Thymus (tissue), 11 donors: Measurements from ENCODE around the gene NARF. TPM values are rescaled to one million over a fixed set of nuclear protein-coding genes. Genes with fewer than 3 reads are reported as not detected.
"Not testable (repeated sequence)": the region's sequence is repeated elsewhere in the genome, so short reads cannot be mapped to it uniquely, and the experiment has no call there.

Source experiments
- DNase-seq, 9 donors: peaks; one replicate each; pipeline ENCODE4 v3.0.0-alpha.2; 2013; ENCODE audit warnings: low spot score in 9 of 9, low read depth in 6 of 9, missing footprints in 1 of 9
- H3K27ac ChIP-seq, 2 donors: one replicate each; pipeline ENCODE4 v1.5.1; 2013; ENCODE audit warnings: control low read depth in 1 of 2, low read depth in 1 of 2, low read length in 1 of 2, mild to moderate bottlenecking in 1 of 2, moderate library complexity in 1 of 2
- H3K27me3 ChIP-seq, 2 donors: one replicate each; pipeline ENCODE4 v1.5.1; 2013; ENCODE audit warnings: low read length in 1 of 2; ENCODE audit not compliant: control insufficient read depth in 2 of 2, insufficient read depth in 1 of 2
- H3K36me3 ChIP-seq, 2 donors: one replicate each; pipeline ENCODE4 v1.5.1; 2013; ENCODE audit warnings: low read length in 1 of 2, mild to moderate bottlenecking in 1 of 2, moderate library complexity in 1 of 2; ENCODE audit not compliant: control insufficient read depth in 2 of 2, insufficient read depth in 2 of 2
- H3K4me1 ChIP-seq, 2 donors: one replicate each; pipeline ENCODE4 v1.5.1; 2013; ENCODE audit warnings: low read length in 2 of 2; ENCODE audit not compliant: control insufficient read depth in 2 of 2, insufficient read depth in 2 of 2
- H3K4me3 ChIP-seq, 2 donors: one replicate each; pipeline ENCODE4 v1.5.1; 2013; ENCODE audit warnings: low read length in 2 of 2, control low read depth in 1 of 2, mild to moderate bottlenecking in 1 of 2
- H3K9me3 ChIP-seq, 2 donors: one replicate each; pipeline ENCODE4 v1.5.1; 2013; ENCODE audit warnings: low read length in 1 of 2, mild to moderate bottlenecking in 1 of 2; ENCODE audit not compliant: control insufficient read depth in 2 of 2, insufficient read depth in 1 of 2
- WGBS: extraction: QIAGEN DNeasy Blood & Tissue Kit; methylation state at CpG from one replicate; pipeline ENCODE4 v1.1.7; 2013; 5-methylcytosine and 5-hydroxymethylcytosine counted together
- polyA plus RNA-seq: library from polyadenylated mRNA; stranded (reverse); fragments of 200-250 nt; gene quantifications from one replicate; pipeline ENCODE4 v1.2.3, GENCODE V29; 2013
- total RNA-seq: library from RNA; stranded (reverse); fragments of 120-200 nt; gene quantifications from one replicate; pipeline ENCODE4 v1.2.4, GENCODE V29; 2013
- donor health status: healthy.

The NARF gene
- total and polyA plus RNA-seq, 2 donors: 60.0 to 137 TPM

- peak in 3 of 9 donors; percentile 11 to 47 (median 34) for DNase-seq
- 20% methylated on average over 18 of the region's 18 CpGs for WGBS
- Histone ChIP-seq H3K27me3 (no peaks in the 10 kb centered on the region), H3K4me1 (peaks cover 10 to 23% of the 10 kb centered on the region in 2 donors), H3K27ac (peak overlapping the region; percentile 95 to 98), H3K36me3 (peaks cover 26 to 29% of the 10 kb centered on the region in 2 donors), H3K9me3 (peaks cover 0 to 13% of the 10 kb centered on the region in 2 donors), H3K4me3 (peak overlapping the region; percentile 86 to 88)
Measured at GRCh38 chr17:82449883-82450356, 8.6 kb upstream of the NARF start.

DNA sequence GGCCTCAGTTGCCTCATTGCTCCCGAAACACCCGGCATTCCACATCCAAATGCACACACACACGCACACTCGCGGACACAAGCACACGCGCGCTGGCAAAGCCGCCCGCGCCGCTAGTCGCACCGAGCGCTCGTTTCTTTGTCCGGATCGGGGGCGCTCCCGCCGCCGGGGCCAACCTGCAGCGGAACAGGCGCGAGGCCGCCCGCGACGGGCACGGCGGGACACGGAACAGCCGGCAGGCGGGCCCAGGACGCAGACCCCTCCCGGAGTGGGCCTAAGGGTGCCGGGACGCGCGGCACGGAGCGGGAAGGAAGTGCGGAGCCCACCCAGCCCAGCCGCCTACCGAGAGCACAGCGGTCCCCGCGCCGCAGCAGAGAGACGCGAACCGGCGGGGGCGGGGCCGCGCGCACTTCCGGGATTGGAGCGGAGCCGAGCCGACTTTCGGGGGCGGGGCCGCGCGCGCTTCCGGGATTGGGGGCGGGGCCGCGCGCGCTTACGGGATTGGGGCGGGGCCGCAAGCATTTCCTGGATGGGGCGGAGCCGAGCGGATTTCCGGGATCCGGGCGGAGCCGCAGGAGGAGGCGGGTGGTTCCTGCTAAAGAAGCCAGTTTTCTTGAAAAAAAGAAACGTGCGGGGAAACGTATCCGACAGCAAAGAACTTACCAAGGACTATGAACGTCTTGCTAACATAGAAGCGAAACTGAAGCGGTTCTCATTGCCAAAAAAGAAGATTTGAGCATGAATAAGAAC lies 8.0 kb upstream of the NARF start, which contains the start of gene CYBC1:
Gene CYBC1, minus strand, starts transcription at position 396 of the 750 bp plus-strand sequence. CDS start 1,498 bp downstream, outside the sequence.
- peak within 1 kb of the TSS; percentile 86 to 88 for H3K4me3 ChIP-seq
- peak within 1 kb of the TSS; percentile 95 to 98 for H3K27ac ChIP-seq
- H3K36me3 ChIP-seq: peaks cover 20 to 23% of the 10 kb centered on the region in 2 donors
- H3K9me3 ChIP-seq: peaks cover 0 to 15% of the 10 kb centered on the region in 2 donors
- WGBS: under 1% methylated on average over 91 of the region's 91 CpGs
- peak; percentile 73 to 96 (median 91) for DNase-seq
- no peaks in the 10 kb centered on the region for H3K27me3 ChIP-seq
- peaks cover 10 to 23% of the 10 kb centered on the region in 2 donors for H3K4me1 ChIP-seq

GRCh38 chr17:82452162-82452561 lies 6.4 kb upstream of the NARF start:
- no peak for DNase-seq
- H3K4me1 ChIP-seq: peaks cover 13 to 26% of the 10 kb centered on the region in 2 donors
- 98% methylated on average over 3 of the region's 3 CpGs for whole genome bisulfite sequencing
- no peak overlapping the region for H3K27ac ChIP-seq
- no peaks in the 10 kb centered on the region for H3K27me3 ChIP-seq
- H3K4me3 ChIP-seq: no peak overlapping the region
- H3K36me3 ChIP-seq: peaks cover 6 to 9% of the 10 kb centered on the region in 2 donors
- H3K9me3 ChIP-seq: peaks cover 0 to 15% of the 10 kb centered on the region in 2 donors

GRCh38 chr17:82453151-82453550 lies 5.4 kb upstream of the NARF start:
- WGBS: 91% methylated on average over 7 of the region's 7 CpGs
- peaks cover 18 to 31% of the 10 kb centered on the region in 2 donors for H3K4me1 ChIP-seq

GRCh38 chr17:82453706-82454105 lies 4.8 kb upstream of the NARF start:
- not testable (repeated sequence) for H3K36me3 ChIP-seq, H3K4me3 ChIP-seq, DNase-seq, H3K27ac ChIP-seq, H3K27me3 ChIP-seq
- WGBS: 98% methylated on average over 21 of the region's 21 CpGs
- Histone ChIP-seq H3K9me3 (peaks cover 0 to 15% of the 10 kb centered on the region in 2 donors), H3K4me1 (peaks cover 18 to 30% of the 10 kb centered on the region in 2 donors)

More at GRCh38 chr17:82453151-82453550, 5.4 kb upstream of the NARF start:
- H3K36me3 ChIP-seq, H3K4me3 ChIP-seq, H3K27me3 ChIP-seq, DNase-seq, H3K27ac ChIP-seq: not testable (repeated sequence)
- H3K9me3 ChIP-seq: peaks cover 0 to 15% of the 10 kb centered on the region in 2 donors

DNA sequence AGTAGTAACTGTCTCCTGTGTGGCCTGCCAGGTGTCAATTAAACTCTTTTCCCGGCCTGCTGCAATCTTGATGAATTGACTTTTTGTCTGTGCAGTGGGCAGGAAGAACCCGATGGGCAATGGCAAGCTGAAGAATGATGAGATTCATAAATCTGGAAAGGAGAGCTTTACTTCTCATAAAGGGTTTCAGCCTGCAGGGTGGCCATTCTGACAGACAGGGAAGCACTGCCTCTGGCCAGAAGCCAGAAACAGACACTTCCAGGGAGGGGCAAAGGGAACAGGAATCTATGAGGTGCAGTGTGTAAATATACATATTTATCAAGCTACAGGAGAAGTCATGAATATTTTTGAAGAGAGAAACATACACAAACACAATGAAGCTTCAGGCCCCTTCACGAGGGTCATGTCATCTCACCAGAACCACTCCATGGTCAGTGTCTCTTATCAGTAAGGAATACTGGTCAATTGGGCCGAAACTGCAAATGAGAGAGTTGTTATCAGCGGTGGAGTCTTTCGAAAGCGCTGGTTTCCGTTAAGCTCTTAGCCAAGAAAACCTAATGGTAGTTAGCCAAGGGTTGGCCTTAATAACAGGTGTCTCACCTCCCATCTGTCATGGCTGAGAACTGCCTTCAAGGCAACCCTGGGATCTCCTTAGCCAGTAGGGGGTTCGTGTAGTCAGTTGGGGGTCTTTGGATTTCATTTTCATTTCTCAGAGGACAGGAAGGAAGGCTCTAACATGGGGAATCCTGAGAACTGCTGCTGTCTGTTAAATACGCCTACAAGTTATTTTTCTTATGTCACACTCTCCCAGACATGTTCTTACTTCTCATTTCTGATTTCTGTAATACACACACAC lies 1.2 kb upstream of the NARF start:
- peaks cover 14 to 20% of the 10 kb centered on the region in 2 donors for H3K4me1 ChIP-seq

GRCh38 chr17:82457929-82458178 lies 687 bp upstream of the NARF start:
- H3K27ac ChIP-seq: peak overlapping the region; percentile 100
- H3K36me3 ChIP-seq: peaks cover 28 to 30% of the 10 kb centered on the region in 2 donors
- peaks cover 0 to 15% of the 10 kb centered on the region in 2 donors for H3K9me3 ChIP-seq
- peaks cover 14 to 20% of the 10 kb centered on the region in 2 donors for H3K4me1 ChIP-seq
- H3K4me3 ChIP-seq: peak overlapping the region; percentile 74 to 81
- under 1% methylated on average over 8 of the region's 8 CpGs for WGBS
- peak in 2 of 9 donors; percentile 79 to 88 for DNase-seq
- H3K27me3 ChIP-seq: no peaks in the 10 kb centered on the region

More for the DNA sequence above, 1.2 kb upstream of the NARF start:
- Histone ChIP-seq H3K27ac (peak overlapping the region; percentile 100), H3K9me3 (peaks cover 0 to 15% of the 10 kb centered on the region in 2 donors), H3K36me3 (peaks cover 23 to 25% of the 10 kb centered on the region in 2 donors), H3K27me3 (no peaks in the 10 kb centered on the region), H3K4me3 (peak overlapping the region; percentile 74 to 81)
- no peak for DNase-seq
- 71% methylated on average over 10 of the region's 10 CpGs for WGBS

DNA sequence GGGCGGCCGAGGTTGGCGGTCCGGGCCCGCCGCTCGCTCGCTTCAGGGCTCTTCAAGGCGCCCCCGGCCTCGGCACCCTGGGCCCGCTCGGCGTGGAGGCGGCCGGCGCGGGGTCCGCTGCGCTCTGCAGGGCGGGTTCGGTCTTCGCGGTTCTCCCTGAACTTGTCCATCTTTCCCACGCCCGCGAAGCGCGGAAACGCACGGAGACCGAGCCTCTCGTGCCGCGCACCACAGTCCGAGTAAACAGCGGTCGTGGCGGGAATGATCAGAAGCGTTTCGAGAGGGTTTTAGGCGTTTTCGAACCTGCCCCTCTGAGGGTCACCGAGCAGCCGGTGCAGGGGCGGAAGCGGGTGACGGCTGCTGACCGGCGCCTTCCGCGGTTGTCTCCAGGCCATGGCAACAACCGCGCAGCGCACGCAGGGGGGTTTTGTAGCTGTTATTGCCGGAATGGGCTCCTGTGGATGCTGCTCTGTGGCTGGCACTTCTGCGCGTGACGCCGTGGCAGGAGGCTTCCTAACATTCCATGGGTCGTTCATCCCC lies 414 bp downstream of the NARF start:
- Histone ChIP-seq H3K36me3 (peaks cover 39 to 41% of the 10 kb centered on the region in 2 donors), H3K27me3 (no peaks in the 10 kb centered on the region), H3K4me1 (peaks cover 14 to 20% of the 10 kb centered on the region in 2 donors), H3K4me3 (peak overlapping the region; percentile 74 to 81), H3K9me3 (peaks cover 0 to 10% of the 10 kb centered on the region in 2 donors), H3K27ac (peak overlapping the region; percentile 76 to 100)
- WGBS: under 1% methylated on average over 62 of the region's 62 CpGs
- peak in 1 of 9 donors; percentile 27 for DNase-seq
